Effector memory CD8-positive, alpha-beta T cell (primary cell): ENCODE data around the gene RAB18.
"Not testable (repeated sequence)": the region's sequence is repeated elsewhere in the genome, so short reads cannot be mapped to it uniquely, and the experiment has no call there.

Source experiments
- ATAC-seq: fragments of 150-1000 bp; cut with Tn5 transposase; replicated peaks from 2 replicates; pipeline ENCODE4 v1.10.0; 2021; ENCODE audit warnings: mild to moderate bottlenecking, moderate library complexity
- DNase-seq, 3 experiments: peaks; one replicate each; pipeline ENCODE4 v3.0.0; 2021
- H3K27ac Mint-ChIP-seq, 2 donors: one replicate each; pipeline ENCODE4 v1.8.0; 2022; ENCODE audit warnings: mild to moderate bottlenecking in 2 of 2, mixed read lengths in 2 of 2, moderate library complexity in 2 of 2
- H3K27me3 Mint-ChIP-seq, 2 donors: one replicate each; pipeline ENCODE4 v1.8.0; 2022; ENCODE audit warnings: mixed read lengths in 2 of 2
- H3K36me3 Mint-ChIP-seq: one replicate; pipeline ENCODE4 v1.8.0; 2022; ENCODE audit warnings: mild to moderate bottlenecking, moderate library complexity, mixed read lengths; ENCODE audit not compliant: insufficient read depth
- H3K4me1 Mint-ChIP-seq, 2 donors: one replicate each; pipeline ENCODE4 v1.8.0; 2022; ENCODE audit warnings: low read depth in 2 of 2, mixed read lengths in 2 of 2
- H3K4me3 Mint-ChIP-seq, 2 donors: one replicate each; pipeline ENCODE4 v1.8.0; 2022; ENCODE audit warnings: mild to moderate bottlenecking in 2 of 2, mixed read lengths in 2 of 2, moderate library complexity in 2 of 2
- H3K9me3 Mint-ChIP-seq, 2 donors: one replicate each; pipeline ENCODE4 v1.8.0; 2022; ENCODE audit warnings: mixed read lengths in 2 of 2
- total RNA-seq, 9 experiments: gene quantifications; one replicate each; lab custom pipeline; 2026; lab: John Stamatoyannopoulos, UW

RAB18 gene
- total RNA-seq, result 55.8 to 116 (median 82.5) reads per million in 9 experiments

- Mint-ChIP-seq H3K4me3 (peak within 1 kb of the TSS; percentile 93 to 99), H3K36me3 (peaks cover 33% of the 10 kb centered on the region), H3K27me3 (no peaks in the 10 kb centered on the region), H3K27ac (peak within 1 kb of the TSS; percentile 98 to 99), H3K4me1 (peaks cover 37 to 45% of the 10 kb centered on the region in 2 donors), H3K9me3 (no peaks in the 10 kb centered on the region)
- peak; percentile 94 to 96 (median 94) for DNase-seq
- peak; percentile 90 for ATAC-seq
These were observed at the start of gene RAB18 for GRCh38 chr10:27504007-27504807. Gene RAB18, plus strand, starts transcription at chr10:27504304. Its CDS starts 66 bp downstream, at chr10:27504370.

GRCh38 chr10:27454837-27455236, 49.3 kb upstream of the RAB18 start:
- Mint-ChIP-seq H3K36me3 (peaks cover under 1% of the 10 kb centered on the region), H3K27ac (no peak overlapping the region), H3K4me3 (no peak overlapping the region), H3K4me1 (peaks cover 5 to 6% of the 10 kb centered on the region in 2 donors), H3K9me3 (no peaks in the 10 kb centered on the region), H3K27me3 (peaks cover 0 to 46% of the 10 kb centered on the region in 2 donors)
- DNase-seq (no peak), ATAC-seq (no peak)

- DNase-seq (no peak), ATAC-seq (no peak)
- Mint-ChIP-seq H3K36me3 (no peaks in the 10 kb centered on the region), H3K4me1 (peaks cover 5 to 6% of the 10 kb centered on the region in 2 donors), H3K4me3 (no peak overlapping the region), H3K27ac (no peak overlapping the region), H3K9me3 (no peaks in the 10 kb centered on the region), H3K27me3 (peaks cover 0 to 53% of the 10 kb centered on the region in 2 donors)
These were observed 46.7 kb upstream of the RAB18 start for GRCh38 chr10:27457261-27457945.

- ATAC-seq (no peak), DNase-seq (no peak)
- H3K4me3 Mint-ChIP-seq, result no peak overlapping the region
- no peaks in the 10 kb centered on the region for H3K9me3 Mint-ChIP-seq
- H3K36me3 Mint-ChIP-seq, result no peaks in the 10 kb centered on the region
- no peak overlapping the region for H3K27ac Mint-ChIP-seq
- H3K27me3 Mint-ChIP-seq, result peaks cover 0 to 48% of the 10 kb centered on the region in 2 donors
- peaks cover 5 to 6% of the 10 kb centered on the region in 2 donors for H3K4me1 Mint-ChIP-seq
These were observed 46.1 kb upstream of the RAB18 start for GRCh38 chr10:27457966-27458365.

GRCh38 chr10:27461312-27461711, 42.8 kb upstream of the RAB18 start:
- H3K36me3 Mint-ChIP-seq, result no peaks in the 10 kb centered on the region
- H3K4me1 Mint-ChIP-seq, result peaks cover 18 to 33% of the 10 kb centered on the region in 2 donors
- ATAC-seq, result no peak
- H3K9me3 Mint-ChIP-seq, result no peaks in the 10 kb centered on the region
- H3K27ac Mint-ChIP-seq, result no peak overlapping the region
- no peak overlapping the region for H3K4me3 Mint-ChIP-seq
- peaks cover 0 to 31% of the 10 kb centered on the region in 2 donors for H3K27me3 Mint-ChIP-seq
- DNase-seq, result no peak

- Mint-ChIP-seq H3K36me3 (no peaks in the 10 kb centered on the region), H3K27me3 (peaks cover 0 to 23% of the 10 kb centered on the region in 2 donors), H3K9me3 (no peaks in the 10 kb centered on the region), H3K4me1 (peaks cover 13 to 28% of the 10 kb centered on the region in 2 donors), H3K4me3 (no peak overlapping the region), H3K27ac (peak overlapping the region; percentile 56 to 85)
- no peak for ATAC-seq
- no peak for DNase-seq
These were observed 40.1 kb upstream of the RAB18 start for GRCh38 chr10:27463961-27464360.

- ATAC-seq (peak; percentile 91), DNase-seq (no peak)
- Mint-ChIP-seq H3K9me3 (no peaks in the 10 kb centered on the region), H3K27ac (peak overlapping the region; percentile 56 to 85), H3K4me1 (peaks cover 13 to 28% of the 10 kb centered on the region in 2 donors), H3K36me3 (no peaks in the 10 kb centered on the region), H3K27me3 (peaks cover 0 to 23% of the 10 kb centered on the region in 2 donors), H3K4me3 (peak overlapping the region; percentile 9 to 11)
These were observed 39.1 kb upstream of the RAB18 start for GRCh38 chr10:27464993-27465392.

GRCh38 chr10:27465596-27465995, 38.5 kb upstream of the RAB18 start:
- ATAC-seq, DNase-seq, H3K36me3 Mint-ChIP-seq, H3K9me3 Mint-ChIP-seq: not testable (repeated sequence)
- Mint-ChIP-seq H3K4me1 (peaks cover 13 to 28% of the 10 kb centered on the region in 2 donors), H3K27me3 (peaks cover 0 to 20% of the 10 kb centered on the region in 2 donors), H3K4me3 (peak overlapping the region in 1 of 2 donors; percentile 11), H3K27ac (peak overlapping the region; percentile 56 to 85)

GRCh38 chr10:27470885-27471284, 33.2 kb upstream of the RAB18 start:
- H3K9me3 Mint-ChIP-seq, result no peaks in the 10 kb centered on the region
- H3K27ac Mint-ChIP-seq, result no peak overlapping the region
- H3K36me3 Mint-ChIP-seq, result no peaks in the 10 kb centered on the region
- DNase-seq, result no peak
- H3K27me3 Mint-ChIP-seq, result peaks cover 0 to 30% of the 10 kb centered on the region in 2 donors
- H3K4me3 Mint-ChIP-seq, result no peak overlapping the region
- ATAC-seq, result no peak
- H3K4me1 Mint-ChIP-seq, result peaks cover under 1 to 6% of the 10 kb centered on the region in 2 donors

- no peaks in the 10 kb centered on the region for H3K9me3 Mint-ChIP-seq
- ATAC-seq (no peak), DNase-seq (no peak)
- H3K4me3 Mint-ChIP-seq, result no peak overlapping the region
- no peaks in the 10 kb centered on the region for H3K36me3 Mint-ChIP-seq
- no peak overlapping the region for H3K27ac Mint-ChIP-seq
- H3K27me3 Mint-ChIP-seq, result peaks cover 0 to 26% of the 10 kb centered on the region in 2 donors
- H3K4me1 Mint-ChIP-seq, result no peaks in the 10 kb centered on the region
These were observed 29.4 kb upstream of the RAB18 start for GRCh38 chr10:27474741-27475140.

- H3K27me3 Mint-ChIP-seq, result peaks cover 0 to 28% of the 10 kb centered on the region in 2 donors
- H3K4me1 Mint-ChIP-seq, result peaks cover 0 to 2% of the 10 kb centered on the region in 2 donors
- H3K36me3 Mint-ChIP-seq, result no peaks in the 10 kb centered on the region
- no peak overlapping the region for H3K27ac Mint-ChIP-seq
- no peak overlapping the region for H3K4me3 Mint-ChIP-seq
- no peaks in the 10 kb centered on the region for H3K9me3 Mint-ChIP-seq
- DNase-seq (no peak), ATAC-seq (no peak)
These were observed 25.1 kb upstream of the RAB18 start for GRCh38 chr10:27479016-27479415.

GRCh38 chr10:27481486-27481885, 22.6 kb upstream of the RAB18 start:
- Mint-ChIP-seq H3K27me3 (peaks cover 17 to 37% of the 10 kb centered on the region in 2 donors), H3K36me3 (no peaks in the 10 kb centered on the region), H3K9me3 (no peaks in the 10 kb centered on the region), H3K4me3 (no peak overlapping the region), H3K4me1 (peaks cover 0 to 2% of the 10 kb centered on the region in 2 donors), H3K27ac (no peak overlapping the region)
- DNase-seq, result no peak
- no peak for ATAC-seq

GRCh38 chr10:27482984-27483956, 20.8 kb upstream of the RAB18 start:
- no peaks in the 10 kb centered on the region for H3K9me3 Mint-ChIP-seq
- H3K27ac Mint-ChIP-seq, result no peak overlapping the region
- H3K36me3 Mint-ChIP-seq, result no peaks in the 10 kb centered on the region
- no peak overlapping the region for H3K4me3 Mint-ChIP-seq
- peaks cover 35 to 46% of the 10 kb centered on the region in 2 donors for H3K27me3 Mint-ChIP-seq
- H3K4me1 Mint-ChIP-seq, result peaks cover 0 to 2% of the 10 kb centered on the region in 2 donors
- no peak for DNase-seq
- peak; percentile 35 for ATAC-seq
